Embryonic facial prominence (tissue), 1 donor: ENCODE results near the gene ABHD15.

ENCODE experiments used
- DNase-seq: peaks from one replicate; pipeline ENCODE4 v3.0.0-alpha.2; 2016; ENCODE audit errors: extremely low spot score

The ABHD15 gene

GRCh38 chr17:29518359-29518758 lies 48.5 kb downstream of the ABHD15 start:
- DNase-seq: no peak

GRCh38 chr17:29514792-29515191 lies 52.0 kb downstream of the ABHD15 start:
- no peak for DNase-seq

- no peak for DNase-seq
Measured at GRCh38 chr17:29510953-29511352, 55.9 kb downstream of the ABHD15 start.
